Measurements from ENCODE around the gene MBNL3. TPM values are rescaled to one million over a fixed set of nuclear protein-coding genes. Genes with fewer than 3 reads are reported as not detected.
A peak's percentile ranks its signal among the peaks of the same experiment; 100 is the strongest.

MBNL3 gene
- total RNA-seq, 6 donors from 2014 or later: 4.1 to 23.3 (median 17.4) TPM

GRCh38 chrX:132504417-132504816 lies 15.6 kb upstream of the MBNL3 start:
- Histone ChIP-seq H3K36me3 (no peaks in the 10 kb centered on the region), H3K27me3 (no peaks in the 10 kb centered on the region), H3K4me1 (no peaks in the 10 kb centered on the region), H3K9me3 (no peaks in the 10 kb centered on the region), H3K27ac (no peak overlapping the region), H3K4me3 (no peak overlapping the region)
- DNase-seq (no peak), ATAC-seq (ENCODE audit: low FRiP score in 2 of 2) (no peak)
- TF ChIP-seq POLR2A (IDR thresholded peaks at IDR 0.05) (no peak), CTCF (IDR thresholded peaks at IDR 0.05) (no peak), POLR2AphosphoS5 (IDR thresholded peaks at IDR 0.05) (no peak)
- 70 to 82% methylated on average over 1 of the region's 1 CpG for WGBS, 2 donors

GRCh38 chrX:132501606-132502005 lies 12.8 kb upstream of the MBNL3 start:
- WGBS, 2 donors: 78 to 83% methylated on average over 2 of the region's 2 CpGs
- TF ChIP-seq CTCF (IDR thresholded peaks at IDR 0.05): no peak
- no peak for TF ChIP-seq EP300 (IDR thresholded peaks at IDR 0.05)
- TF ChIP-seq POLR2AphosphoS5 (IDR thresholded peaks at IDR 0.05): no peak
- TF ChIP-seq POLR2A (IDR thresholded peaks at IDR 0.05): no peak
- no peaks in the 10 kb centered on the region for H3K36me3 ChIP-seq
- H3K27me3 ChIP-seq: no peaks in the 10 kb centered on the region
- DNase-seq: no peak
- no peak overlapping the region for H3K4me3 ChIP-seq
- H3K4me1 ChIP-seq: no peaks in the 10 kb centered on the region
- no peak overlapping the region for H3K27ac ChIP-seq
- H3K9me3 ChIP-seq: no peaks in the 10 kb centered on the region
- ATAC-seq (ENCODE audit: low FRiP score in 2 of 2): no peak

- Histone ChIP-seq H3K36me3 (no peaks in the 10 kb centered on the region), H3K27me3 (no peaks in the 10 kb centered on the region), H3K4me3 (no peak overlapping the region), H3K4me1 (no peaks in the 10 kb centered on the region), H3K27ac (no peak overlapping the region), H3K9me3 (no peaks in the 10 kb centered on the region)
- TF ChIP-seq POLR2AphosphoS5 (IDR thresholded peaks at IDR 0.05) (no peak), EP300 (IDR thresholded peaks at IDR 0.05) (no peak), CTCF (IDR thresholded peaks at IDR 0.05) (no peak)
- no peak for ATAC-seq (ENCODE audit: low FRiP score in 2 of 2)
- DNase-seq: no peak
- 63 to 100% methylated on average over 1 to 2 of the region's 2 CpGs for WGBS, 2 donors
Observed at GRCh38 chrX:132497432-132497831, 8.6 kb upstream of the MBNL3 start.

GRCh38 chrX:132493095-132493494 lies 4.3 kb upstream of the MBNL3 start:
- TF ChIP-seq POLR2AphosphoS5 (IDR thresholded peaks at IDR 0.05): no peak
- Histone ChIP-seq H3K36me3 (no peaks in the 10 kb centered on the region), H3K27ac (no peak overlapping the region), H3K9me3 (no peaks in the 10 kb centered on the region), H3K4me3 (no peak overlapping the region), H3K4me1 (no peaks in the 10 kb centered on the region), H3K27me3 (no peaks in the 10 kb centered on the region)
- DNase-seq (no peak), ATAC-seq (ENCODE audit: low FRiP score in 2 of 2) (no peak)
- WGBS, 2 donors: 67% methylated on average over 1 of the region's 1 CpG; no CpG with 5 or more reads in 1 of the 2 donors

- H3K27me3 ChIP-seq: no peaks in the 10 kb centered on the region
- ATAC-seq (ENCODE audit: low FRiP score in 2 of 2) (peak in 1 of 2 donors; percentile 60), DNase-seq (peak in 1 of 2 donors; percentile 33)
- H3K27ac ChIP-seq: no peak overlapping the region
- no peaks in the 10 kb centered on the region for H3K36me3 ChIP-seq
- no peak for TF ChIP-seq EP300 (IDR thresholded peaks at IDR 0.05)
- peak in 4 of 6 experiments; percentile 11 to 43 (median 29) for TF ChIP-seq CTCF (IDR thresholded peaks at IDR 0.05)
- no peak for TF ChIP-seq POLR2A (IDR thresholded peaks at IDR 0.05)
- peaks cover 0 to 13% (median 4%) of the 10 kb centered on the region in 4 donors for H3K4me1 ChIP-seq
- WGBS, 2 donors: 48 to 62% methylated on average over 3 of the region's 3 CpGs
- H3K4me3 ChIP-seq: no peak overlapping the region
- H3K9me3 ChIP-seq: no peaks in the 10 kb centered on the region
Observed at GRCh38 chrX:132491191-132491590, 2.4 kb upstream of the MBNL3 start.
